NK-92 treated with Interleukin-12 subunit alpha and Interleukin-12 subunit beta, amount 100 ng/mL, for 24 hours (cell line): Measurements from ENCODE around the gene POPDC3.

ENCODE experiments used
- DNase-seq: peaks from one replicate; lab custom pipeline; 2025; lab: John Stamatoyannopoulos, UW

Gene POPDC3

GRCh38 chr6:105151644-105152043 is 28.2 kb downstream of the POPDC3 start:
- no peak for DNase-seq

- no peak for DNase-seq
Measured at GRCh38 chr6:105138141-105138540, 41.7 kb downstream of the POPDC3 start.

GRCh38 chr6:105137388-105137787 is 42.4 kb downstream of the POPDC3 start:
- DNase-seq: no peak

GRCh38 chr6:105136431-105137350 is 43.1 kb downstream of the POPDC3 start:
- peak; percentile 18 for DNase-seq

DNA sequence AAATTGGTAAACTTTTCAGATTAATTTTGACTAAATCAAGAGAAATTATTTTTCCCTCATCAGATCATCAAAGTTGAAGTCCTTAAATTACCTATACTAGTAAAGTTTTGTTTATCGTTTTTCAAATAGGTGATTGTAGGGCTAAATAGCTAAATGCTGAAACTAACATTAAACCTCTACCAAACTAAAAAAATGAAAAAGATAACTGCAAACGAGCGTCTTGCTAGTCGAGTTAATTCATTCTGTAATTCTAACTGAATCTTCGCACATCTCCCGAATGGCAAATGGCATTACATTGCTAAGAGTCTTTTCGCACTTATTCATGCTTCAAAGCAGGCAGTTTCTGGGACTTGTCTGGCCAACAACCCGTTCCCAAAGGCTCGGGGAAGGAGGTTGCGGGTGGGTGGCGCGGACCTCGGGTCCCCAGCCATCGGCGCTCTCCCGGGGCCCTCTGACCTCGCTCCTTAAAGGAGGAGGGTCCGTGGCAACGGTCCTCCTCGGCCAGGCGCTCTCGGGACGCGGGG is 43.8 kb downstream of the POPDC3 start:
- no peak for DNase-seq

- no peak for DNase-seq
Measured at GRCh38 chr6:105135056-105135455, 44.8 kb downstream of the POPDC3 start.

GRCh38 chr6:105122717-105123116 is 57.1 kb downstream of the POPDC3 start:
- no peak for DNase-seq

- DNase-seq: no peak
Measured at GRCh38 chr6:105121981-105122380, 57.8 kb downstream of the POPDC3 start.

GRCh38 chr6:105120570-105120969 is 59.2 kb downstream of the POPDC3 start:
- DNase-seq: no peak

GRCh38 chr6:105116150-105116549 is 63.7 kb downstream of the POPDC3 start:
- DNase-seq: no peak

DNA sequence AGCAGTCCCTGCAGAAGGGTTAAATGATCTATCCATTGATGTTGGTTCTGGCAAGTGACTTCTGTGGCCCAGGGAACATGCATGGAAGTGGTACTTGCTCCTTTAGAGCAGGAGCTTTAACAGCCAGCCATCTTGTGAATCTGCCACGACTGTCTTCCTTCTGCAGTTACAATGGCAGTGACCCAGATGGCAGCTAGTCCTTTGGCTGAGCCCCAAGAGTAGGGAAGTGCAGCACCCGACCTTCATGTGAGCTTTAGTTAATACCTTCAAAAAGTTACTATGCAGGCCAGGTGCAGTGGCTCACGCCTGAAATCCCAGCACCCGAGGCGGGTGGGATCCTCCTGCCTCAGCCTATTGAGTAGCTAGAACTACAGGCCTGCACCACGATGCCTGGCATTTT is 66.4 kb downstream of the POPDC3 start:
- no peak for DNase-seq

- no peak for DNase-seq
Measured at GRCh38 chr6:105112577-105112976, 67.2 kb downstream of the POPDC3 start.

DNA sequence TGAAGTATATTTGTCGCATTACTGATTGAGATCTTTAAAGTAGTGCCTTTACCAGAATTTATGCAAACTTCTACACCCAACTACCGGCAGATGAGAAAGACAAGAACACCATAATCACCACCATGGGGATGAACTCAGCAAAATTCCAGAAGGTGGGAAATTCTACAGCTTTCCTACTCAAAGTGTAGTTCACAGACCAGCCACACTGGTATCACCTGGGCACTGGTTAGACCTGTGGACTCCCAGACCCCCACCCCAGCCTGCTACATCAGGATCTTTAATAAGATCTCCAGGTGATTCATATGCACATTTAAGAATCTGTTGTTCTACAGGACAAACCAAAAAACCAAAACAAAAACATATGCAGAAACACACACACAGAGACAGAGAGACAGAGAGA is 67.9 kb downstream of the POPDC3 start:
- DNase-seq: no peak

- DNase-seq: no peak
Measured at GRCh38 chr6:105111105-105111504, 68.7 kb downstream of the POPDC3 start.

DNA sequence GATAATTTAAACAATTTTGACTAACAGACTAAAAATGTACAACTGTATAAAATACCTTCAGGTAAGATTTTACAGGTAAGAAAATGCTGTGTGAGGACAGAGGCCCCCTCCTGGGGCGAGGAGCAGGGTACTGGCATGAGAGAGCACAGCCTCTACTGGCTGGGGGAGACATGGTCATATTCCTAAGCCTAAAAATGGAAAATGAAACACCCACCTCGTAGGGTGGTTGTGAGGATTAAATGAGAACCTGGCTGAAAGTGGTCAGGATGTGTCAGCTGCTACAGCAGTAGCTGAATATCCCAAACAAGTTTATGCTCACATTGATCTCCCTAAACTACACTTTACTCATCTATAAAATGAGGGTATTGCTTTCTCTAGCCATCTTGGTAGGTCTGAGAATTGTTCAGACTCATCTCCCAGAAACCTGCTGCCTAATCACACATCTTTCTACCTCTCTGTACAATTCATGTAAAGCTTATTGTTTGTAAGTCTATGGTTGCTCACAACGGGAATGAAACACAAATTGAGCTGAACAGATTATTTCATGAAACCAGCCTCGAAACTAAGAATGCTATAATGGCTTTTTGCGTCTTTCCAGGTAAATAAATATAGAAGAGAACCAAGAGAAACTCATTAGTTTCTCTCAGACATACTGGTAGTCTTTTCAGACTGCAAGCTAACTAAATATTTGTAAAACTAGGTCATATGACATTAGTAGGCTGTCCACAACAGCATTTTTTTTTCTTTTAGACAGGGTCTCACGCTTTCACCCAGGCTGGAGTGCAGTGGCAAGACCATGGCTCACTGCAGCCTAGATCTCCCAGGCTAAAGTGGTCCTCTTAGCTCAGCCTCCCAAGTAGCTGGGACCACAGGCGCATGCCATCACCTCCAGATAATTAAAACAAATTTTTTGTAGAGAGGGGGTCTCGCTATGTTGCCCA is 69.6 kb downstream of the POPDC3 start:
- no peak for DNase-seq

DNA sequence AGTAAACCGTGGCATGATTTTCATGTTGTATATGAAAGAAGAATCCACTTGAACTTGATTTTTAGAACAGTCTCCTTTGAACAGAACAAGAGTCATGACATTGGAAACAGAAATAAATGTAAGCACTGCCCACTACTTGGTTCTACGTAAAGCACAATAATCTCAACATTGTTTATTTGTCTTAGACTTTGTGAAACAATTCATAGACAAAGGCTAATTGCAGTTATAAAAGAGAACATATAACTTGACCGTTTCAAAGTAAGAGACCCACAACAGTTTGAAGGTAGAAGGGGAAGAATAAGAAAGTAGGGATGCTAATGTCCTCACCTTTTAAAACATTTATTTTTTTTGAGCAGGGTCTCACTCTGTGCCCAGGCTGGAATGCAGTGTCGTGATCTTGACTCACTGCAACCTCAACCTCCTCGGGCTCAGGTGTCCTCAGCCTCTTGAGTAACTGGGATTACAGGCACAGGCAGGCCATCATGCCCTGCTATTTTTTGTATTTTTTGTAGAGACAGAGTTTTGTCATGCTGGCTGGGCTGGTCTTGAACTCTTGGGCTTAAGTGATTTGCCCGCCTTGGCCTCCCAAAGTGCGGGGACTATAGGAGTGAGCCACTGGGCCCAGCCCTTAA is 71.1 kb downstream of the POPDC3 start:
- no peak for DNase-seq
